Hematopoietic multipotent progenitor cell treated with erythropoietin and hydrocortisone succinate and interleukin-3 and kit ligand, for 6 days (in vitro differentiated cells): ENCODE results near the gene MBD4.
"Not testable (repeated sequence)": the region's sequence is repeated elsewhere in the genome, so short reads cannot be mapped to it uniquely, and the experiment has no call there.

Source experiments
- DNase-seq: peaks from one replicate; pipeline ENCODE4 v3.0.0-alpha.2; 2015

The MBD4 gene

DNA sequence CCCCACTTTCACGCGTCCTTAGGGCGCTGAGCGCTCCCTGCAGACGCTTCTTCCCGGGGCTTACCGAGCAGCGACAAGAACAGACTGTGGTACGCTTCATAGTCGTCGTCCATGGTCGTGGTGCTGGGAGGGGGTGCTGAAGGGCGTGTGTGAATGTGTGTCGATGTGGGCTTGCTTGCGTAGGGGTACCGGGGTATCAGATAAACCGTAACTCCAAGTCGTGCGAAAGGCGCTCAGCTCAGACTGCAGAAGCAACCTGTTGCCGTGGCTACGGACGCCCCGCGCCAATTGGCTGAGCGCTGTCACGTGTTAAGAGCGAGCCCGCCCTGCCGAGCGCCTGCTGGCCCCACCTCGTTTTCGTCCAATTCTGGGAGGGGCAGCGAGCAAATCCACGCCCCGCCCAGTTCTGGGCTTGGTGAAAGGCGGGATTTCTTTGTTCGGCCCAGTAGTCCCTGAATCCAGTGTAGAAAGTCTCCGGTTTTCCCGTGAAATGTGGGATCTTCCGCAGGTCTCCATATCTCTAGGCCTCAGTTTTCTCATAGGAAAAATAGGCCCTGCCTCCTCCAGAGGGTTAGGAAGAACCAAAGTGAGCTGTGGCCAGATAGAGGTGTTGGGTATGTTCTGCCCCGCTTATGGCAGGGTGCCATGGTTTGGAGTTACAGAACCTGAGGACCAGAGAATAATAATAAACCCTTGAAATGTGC is 11.2 kb downstream of the MBD4 start, which contains the start of gene EFCAB12:
EFCAB12 (minus strand) TSS at position 261 of the 704 bp plus-strand sequence; CDS start at position 113, 148 bp downstream.
- DNase-seq: peak; percentile 97

DNA sequence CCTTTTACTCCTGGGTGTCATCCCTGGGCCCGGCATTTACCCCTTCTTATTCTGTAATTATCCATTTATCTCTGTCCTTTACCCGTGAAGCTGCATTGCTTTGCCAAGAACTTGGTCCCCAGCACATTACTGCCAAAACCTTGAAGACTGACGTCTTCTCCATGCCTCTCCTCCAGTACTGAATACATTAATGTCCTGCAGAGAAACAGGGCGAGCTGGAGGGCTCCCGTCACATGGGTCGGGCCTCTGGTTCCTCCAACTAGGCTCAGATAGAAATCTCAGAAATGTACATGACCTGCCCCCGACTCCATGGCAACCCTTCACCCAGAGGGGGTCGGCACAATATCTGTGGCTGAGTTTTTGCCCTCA is 11.8 kb downstream of the MBD4 start:
- peak; percentile 41 for DNase-seq

- DNase-seq: no peak
Observed at GRCh38 chr3:129425619-129426018, 14.1 kb downstream of the MBD4 start.

GRCh38 chr3:129425213-129425612 is 14.5 kb downstream of the MBD4 start:
- DNase-seq: no peak

DNA sequence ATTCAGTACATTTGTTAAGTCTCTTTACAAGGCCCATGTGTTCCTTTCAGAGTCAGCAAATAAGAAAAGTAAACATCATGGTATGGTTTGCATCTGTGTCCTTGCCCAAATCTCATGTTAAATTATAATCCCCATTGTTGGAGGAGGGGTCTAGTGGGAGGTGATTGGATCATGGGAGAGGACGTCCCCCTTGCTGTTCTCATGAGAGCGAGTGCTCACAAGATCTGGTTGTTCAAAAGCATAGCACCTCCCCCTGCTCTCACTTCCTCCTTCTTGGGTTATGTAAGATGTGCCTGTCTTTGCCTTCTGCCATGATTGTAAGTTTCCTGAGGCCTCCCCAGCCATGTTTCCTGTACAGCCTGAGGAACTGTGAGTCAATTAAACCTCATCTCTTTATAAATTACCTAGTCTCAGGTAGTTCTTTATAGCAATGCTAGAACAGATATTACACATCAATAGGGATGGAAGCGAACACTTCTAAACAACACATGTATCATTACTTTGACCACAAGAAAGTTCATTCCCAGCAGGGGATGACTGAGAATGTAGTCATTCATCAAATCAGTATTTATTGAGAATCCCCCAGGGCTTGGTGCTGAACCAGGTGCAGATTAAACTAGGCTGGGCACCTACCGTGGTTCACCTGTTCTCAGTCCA is 15.4 kb downstream of the MBD4 start:
- peak; percentile 60 for DNase-seq

DNA sequence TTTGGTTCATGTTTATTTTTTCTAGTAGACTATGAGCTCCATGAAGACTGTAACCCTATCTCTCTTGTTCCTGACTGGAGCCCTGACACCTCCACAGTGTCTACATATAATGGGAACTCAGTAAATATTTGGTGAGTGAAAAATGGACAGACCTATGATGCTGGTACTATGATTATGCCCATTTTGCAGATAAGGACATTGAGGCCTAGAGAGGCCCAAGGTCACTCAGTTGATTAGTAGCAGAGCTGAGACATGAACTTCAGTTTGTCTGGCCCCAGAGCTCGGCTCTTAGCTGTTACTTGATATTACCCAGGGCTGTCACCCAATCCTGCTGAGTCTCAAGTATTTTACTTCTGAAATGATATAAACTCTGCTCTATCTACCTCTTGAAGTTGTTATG is 16.9 kb downstream of the MBD4 start:
- DNase-seq: no peak

DNA sequence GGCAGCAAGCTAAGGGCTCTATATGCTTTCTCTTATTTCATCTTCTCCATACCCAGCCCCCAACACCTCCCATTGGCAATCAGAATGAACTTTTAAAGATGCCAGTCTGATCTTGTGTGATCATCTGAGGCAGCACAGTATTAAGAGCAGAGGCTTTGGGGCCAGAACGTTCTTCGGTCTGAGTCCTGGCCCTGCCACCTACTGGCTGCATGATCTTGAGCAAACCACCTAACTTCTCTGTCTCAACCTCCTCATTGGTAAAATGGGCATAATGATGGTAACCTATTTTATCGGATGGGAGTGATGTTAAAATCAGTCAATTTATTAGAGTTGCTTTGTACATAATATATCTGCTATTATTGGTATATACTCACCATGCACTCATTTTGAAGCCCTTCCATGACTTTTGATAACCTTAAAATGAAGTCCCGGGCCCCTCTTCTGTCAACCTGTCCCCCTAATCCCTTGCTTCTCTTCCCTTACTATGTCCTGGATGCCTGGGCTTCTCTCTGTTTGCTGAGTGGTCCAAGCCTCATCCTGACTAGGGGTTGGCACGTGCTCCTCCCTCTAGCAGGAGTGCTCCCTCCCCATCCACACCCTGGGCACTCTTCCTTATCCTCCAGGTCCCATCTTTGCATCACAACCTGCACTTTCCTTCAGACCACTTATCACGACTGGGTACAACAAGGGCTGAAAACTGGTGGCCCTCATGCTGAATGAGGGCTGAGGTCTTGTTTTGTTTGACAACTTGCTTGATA is 17.6 kb downstream of the MBD4 start:
- peak; percentile 52 for DNase-seq

GRCh38 chr3:129421236-129421883 is 18.4 kb downstream of the MBD4 start:
- DNase-seq: no peak

GRCh38 chr3:129419476-129419875 is 20.3 kb downstream of the MBD4 start:
- no peak for DNase-seq

GRCh38 chr3:129418041-129418973 is 21.4 kb downstream of the MBD4 start:
- DNase-seq: no peak

GRCh38 chr3:129417326-129417725 is 22.4 kb downstream of the MBD4 start:
- DNase-seq: peak; percentile 20

DNA sequence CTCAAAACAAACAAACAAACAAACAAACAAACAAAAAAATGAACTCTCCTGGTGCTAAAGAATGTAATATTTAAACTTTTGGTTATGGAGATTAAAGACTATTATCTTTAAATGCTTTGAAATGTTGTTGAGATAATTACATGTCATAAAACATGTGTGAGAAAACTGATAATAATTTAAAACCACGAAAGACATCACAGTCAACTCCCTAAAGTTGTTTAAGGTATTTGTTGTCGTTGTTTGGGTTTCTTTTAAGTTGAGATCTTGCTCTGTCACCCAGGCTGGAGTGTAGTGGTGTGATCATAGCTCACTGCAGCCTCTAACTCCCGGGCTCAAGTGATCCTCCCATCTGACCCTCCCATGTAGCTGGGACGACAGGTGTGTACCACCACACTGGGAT is 23.3 kb downstream of the MBD4 start:
- peak; percentile 78 for DNase-seq

DNA sequence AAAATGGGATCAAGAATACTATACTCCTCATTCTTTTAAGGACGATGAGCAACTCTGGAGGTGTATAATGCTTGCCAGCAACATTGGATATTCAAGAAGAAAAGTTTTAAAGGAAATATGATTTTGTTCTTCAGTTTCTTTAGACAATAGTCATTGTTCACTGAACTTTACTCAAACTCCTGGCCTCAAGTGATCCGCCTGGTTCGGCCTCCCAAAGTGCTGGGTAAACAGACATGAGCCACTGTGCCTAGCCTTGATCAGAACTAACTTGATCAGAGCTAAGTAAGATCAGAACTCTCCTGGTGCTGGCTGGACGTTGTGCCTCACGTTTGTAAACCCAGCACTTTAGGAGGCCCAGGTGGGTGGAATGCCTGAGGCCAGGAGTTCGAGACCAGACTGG is 23.9 kb downstream of the MBD4 start:
- DNase-seq: no peak

GRCh38 chr3:129415378-129415777 is 24.4 kb downstream of the MBD4 start:
- DNase-seq: no peak

- peak; percentile 86 for DNase-seq
Observed at GRCh38 chr3:129413687-129414506, 25.9 kb downstream of the MBD4 start.

DNA sequence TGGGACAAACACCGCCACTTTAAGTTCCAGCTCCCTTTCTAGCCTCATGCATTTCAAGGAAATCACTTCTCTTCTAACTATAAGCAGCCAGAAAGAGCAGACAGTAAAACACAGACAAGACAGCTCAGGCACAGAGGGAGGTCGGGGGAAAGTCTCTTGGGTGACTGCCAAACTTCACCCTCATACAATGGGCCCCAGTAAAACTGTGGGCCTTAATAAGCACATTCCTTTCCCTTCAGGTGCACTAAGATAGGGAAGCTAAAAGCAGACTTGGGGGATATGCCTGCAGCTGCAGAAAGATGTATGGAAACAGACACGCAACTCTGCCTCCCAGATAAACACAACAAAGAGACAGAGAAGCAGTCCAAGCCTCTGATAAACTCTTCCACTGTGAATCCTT is 26.5 kb downstream of the MBD4 start:
- DNase-seq: not testable (repeated sequence)

DNA sequence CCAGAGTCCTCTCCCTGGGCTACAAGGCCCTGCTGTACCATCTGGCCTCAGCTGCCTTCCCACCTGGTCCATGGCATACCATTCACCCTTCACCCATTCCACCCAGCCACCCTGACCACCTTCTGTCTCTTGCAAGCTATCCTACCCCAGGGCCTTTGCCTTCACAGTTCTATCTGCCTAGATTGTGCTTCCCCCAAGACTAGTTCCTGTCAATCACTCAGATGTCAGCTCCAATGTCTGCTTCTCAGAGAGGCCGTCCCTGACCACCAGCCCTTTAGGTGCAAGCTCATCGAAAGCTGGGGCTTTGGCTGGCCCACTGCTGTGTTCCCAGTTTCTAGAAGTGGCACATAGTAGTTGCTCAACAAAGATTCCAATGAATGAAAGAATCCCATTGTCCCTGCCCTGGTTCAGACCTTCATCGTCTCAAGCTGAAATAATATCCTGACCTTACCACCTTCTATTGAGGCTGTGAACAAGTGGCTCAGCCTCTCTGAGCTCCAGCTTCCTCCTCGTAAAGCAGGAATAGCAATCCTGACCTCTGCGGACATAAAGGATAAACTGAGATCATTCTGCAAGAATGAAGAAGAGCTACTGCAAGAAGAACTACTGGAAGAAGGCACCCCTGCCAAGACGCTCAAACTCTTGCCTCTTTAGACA is 27.1 kb downstream of the MBD4 start:
- no peak for DNase-seq

DNA sequence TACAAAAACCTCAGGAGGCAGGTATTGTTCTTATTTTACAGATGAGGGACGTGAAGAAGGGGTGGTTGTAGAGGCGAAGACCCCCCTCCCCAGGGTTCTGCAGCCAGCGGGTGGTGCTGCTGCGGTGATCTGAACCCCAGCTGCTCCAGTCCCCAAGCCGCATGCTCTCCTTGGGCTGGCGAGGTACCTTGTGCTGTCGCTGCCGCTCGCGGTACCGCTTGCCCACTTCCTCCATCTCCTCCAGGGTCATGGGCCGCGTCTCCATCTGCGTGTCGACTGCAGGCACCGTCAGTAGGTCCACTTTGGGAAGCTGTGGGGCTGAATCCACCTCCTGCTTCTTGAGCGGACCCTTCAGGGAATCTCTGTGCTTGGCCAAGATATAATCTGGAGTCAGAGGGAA is 28.8 kb downstream of the MBD4 start:
- no peak for DNase-seq

GRCh38 chr3:129409541-129409940 is 30.2 kb downstream of the MBD4 start:
- no peak for DNase-seq

- no peak for DNase-seq
Observed at GRCh38 chr3:129404610-129405009, 35.1 kb downstream of the MBD4 start.

- no peak for DNase-seq
Observed at GRCh38 chr3:129404130-129404529, 35.6 kb downstream of the MBD4 start.
